HepG2 (cell line): ENCODE results near the gene B3GNT9. TPM values are rescaled to one million over a fixed set of nuclear protein-coding genes. Genes with fewer than 3 reads are reported as not detected.
A peak's percentile ranks its signal among the peaks of the same experiment; 100 is the strongest.

Experiments
- ARID5B ChIP-seq: IDR thresholded peaks from 2 replicates; pipeline ENCODE4 v1.4.0; 2020; ENCODE audit warnings: mild to moderate bottlenecking, missing genetic modification reagents
- ASH2L ChIP-seq: fragments of 300-600, 200-600 bp; sonication (generic); IDR thresholded peaks from 2 replicates; pipeline ENCODE4 v1.7.0; 2017; ENCODE audit warnings: low read depth, mild to moderate bottlenecking, moderate library complexity, mixed read lengths, low read length; ENCODE audit not compliant: insufficient read length
- CREBL2 ChIP-seq: sonication (generic); formaldehyde crosslinking; IDR thresholded peaks from 2 replicates; pipeline ENCODE4 v1.8.1; 2023; ENCODE audit warnings: missing genetic modification reagents, mild to moderate bottlenecking, borderline replicate concordance
- GTF2F1 ChIP-seq: fragments of 150-350 bp; IDR thresholded peaks from 2 replicates; pipeline ENCODE4 v1.6.1; 2014; ENCODE audit warnings: low read length
- IRX3 ChIP-seq: sonication (generic); formaldehyde crosslinking; IDR thresholded peaks from 2 replicates; pipeline ENCODE4 v1.8.1; 2023; ENCODE audit warnings: mild to moderate bottlenecking, low read depth, missing genetic modification reagents, borderline replicate concordance
- MZF1 ChIP-seq: sonication (generic); formaldehyde crosslinking; IDR thresholded peaks from 2 replicates; pipeline ENCODE4 v1.8.1; 2023; ENCODE audit warnings: mild to moderate bottlenecking, missing genetic modification reagents, borderline replicate concordance
- NFATC3 ChIP-seq: sonication (generic); formaldehyde crosslinking; IDR thresholded peaks from 2 replicates; pipeline ENCODE4 v1.5.1; 2020; ENCODE audit warnings: mild to moderate bottlenecking, missing genetic modification reagents
- NFE2L2 ChIP-seq: fragments of 150-350 bp; IDR thresholded peaks from 2 replicates; pipeline ENCODE4 v1.6.1; 2014; ENCODE audit warnings: low read length
- NFRKB ChIP-seq: fragments of 450-650 bp; IDR thresholded peaks from 2 replicates; pipeline ENCODE4 v1.6.1; 2017
- RBM39 ChIP-seq: fragments of 200-400 bp; formaldehyde crosslinking; IDR thresholded peaks from one replicate; pipeline ENCODE4 v1.6.1; 2018; ENCODE audit warnings: antibody characterized with exemption, mild to moderate bottlenecking, low read depth, low read length; ENCODE audit not compliant: poor library complexity, severe bottlenecking
- SP4 ChIP-seq: sonication (generic); formaldehyde crosslinking; IDR thresholded peaks from 2 replicates; pipeline ENCODE4 v1.8.1; 2023; ENCODE audit warnings: mild to moderate bottlenecking, missing genetic modification reagents
- TAF15 ChIP-seq: fragments of 200-400 bp; formaldehyde crosslinking; IDR thresholded peaks from one replicate; pipeline ENCODE4 v1.6.1; 2018; ENCODE audit warnings: mild to moderate bottlenecking, low read depth, low read length; ENCODE audit not compliant: poor library complexity, severe bottlenecking
- ZFP82 ChIP-seq: sonication (generic); formaldehyde crosslinking; IDR thresholded peaks from 2 replicates; pipeline ENCODE4 v1.5.1; 2020; ENCODE audit warnings: mild to moderate bottlenecking, missing genetic modification reagents, borderline replicate concordance
- ZKSCAN1 ChIP-seq: fragments of 150-350 bp; IDR thresholded peaks from 2 replicates; pipeline ENCODE4 v1.6.1; 2014; ENCODE audit warnings: low read length
- ZNF136 ChIP-seq: sonication (generic); formaldehyde crosslinking; IDR thresholded peaks from 2 replicates; pipeline ENCODE4 v1.8.1; 2022; ENCODE audit warnings: low read depth, mild to moderate bottlenecking, moderate library complexity, missing genetic modification reagents
- ZNF335 ChIP-seq: sonication (generic); formaldehyde crosslinking; IDR thresholded peaks from 2 replicates; pipeline ENCODE4 v1.4.0; 2020; ENCODE audit warnings: missing genetic modification reagents
- ZNF460 ChIP-seq: sonication (generic); formaldehyde crosslinking; IDR thresholded peaks from 2 replicates; pipeline ENCODE4 v1.5.1; 2020; ENCODE audit warnings: missing genetic modification reagents, mild to moderate bottlenecking, borderline replicate concordance
- ZNF549 ChIP-seq: sonication (generic); formaldehyde crosslinking; IDR thresholded peaks from 2 replicates; pipeline ENCODE4 v1.5.0; 2020; ENCODE audit warnings: missing genetic modification reagents
- ZNF567 ChIP-seq: sonication (generic); formaldehyde crosslinking; IDR thresholded peaks from 2 replicates; pipeline ENCODE4 v1.8.1; 2023; ENCODE audit warnings: mild to moderate bottlenecking, missing genetic modification reagents, borderline replicate concordance
- ZNF709 ChIP-seq: sonication (generic); formaldehyde crosslinking; IDR thresholded peaks from 2 replicates; pipeline ENCODE4 v1.5.0; 2020; ENCODE audit warnings: mild to moderate bottlenecking, missing genetic modification reagents
- polyA plus RNA-seq, 8 experiments: library from polyadenylated mRNA; depleted of rRNA in 3 of 8; stranded (reverse) in 7 of 8; unstranded in 1 of 8; fragments of >200 nt; fragmentation: Illumina TruSeq in 4 of 8; extraction: Trizol in 4 of 8; gene quantifications; 2 replicates each; pipeline versions ENCODE4 v1.2.1 to v1.2.3, GENCODE V29; 2011 to 2016; ENCODE audit warnings: low read depth in 4 of 8, missing spikeins in 1 of 8, mixed read lengths in 1 of 8; ENCODE audit not compliant: insufficient read depth in 1 of 8
- total RNA-seq, 5 experiments: library from RNA; depleted of rRNA; stranded (reverse); fragments of >200 nt; fragmentation: Illumina TruSeq; extraction: Trizol; gene quantifications; 2 replicates each; pipeline ENCODE4 v1.2.3, GENCODE V29; 2016; ENCODE audit warnings: low read depth in 1 of 5
- TF ChIP-seq, protein P1 (sequence below): sonication (generic); formaldehyde crosslinking; IDR thresholded peaks from 2 replicates; pipeline ENCODE4 v1.4.0; 2020; ENCODE audit warnings: missing genetic modification reagents
- TF ChIP-seq, protein P2 (sequence below), 2 experiments: fragments of 450-650 bp in 1 of 2; sonication (generic) in 1 of 2; formaldehyde crosslinking; IDR thresholded peaks; 2 replicates each; pipeline versions ENCODE4 v1.5.0 to v1.8.0; 2020 to 2022; ENCODE audit warnings: mild to moderate bottlenecking in 1 of 2, missing genetic modification reagents in 1 of 2

Gene B3GNT9
- total and polyA plus RNA-seq, 2 of the 13 experiments (the other 11 are each of a cell fraction or from before 2014, with no cell fraction given): 1.5 to 3.1 TPM

DNA sequence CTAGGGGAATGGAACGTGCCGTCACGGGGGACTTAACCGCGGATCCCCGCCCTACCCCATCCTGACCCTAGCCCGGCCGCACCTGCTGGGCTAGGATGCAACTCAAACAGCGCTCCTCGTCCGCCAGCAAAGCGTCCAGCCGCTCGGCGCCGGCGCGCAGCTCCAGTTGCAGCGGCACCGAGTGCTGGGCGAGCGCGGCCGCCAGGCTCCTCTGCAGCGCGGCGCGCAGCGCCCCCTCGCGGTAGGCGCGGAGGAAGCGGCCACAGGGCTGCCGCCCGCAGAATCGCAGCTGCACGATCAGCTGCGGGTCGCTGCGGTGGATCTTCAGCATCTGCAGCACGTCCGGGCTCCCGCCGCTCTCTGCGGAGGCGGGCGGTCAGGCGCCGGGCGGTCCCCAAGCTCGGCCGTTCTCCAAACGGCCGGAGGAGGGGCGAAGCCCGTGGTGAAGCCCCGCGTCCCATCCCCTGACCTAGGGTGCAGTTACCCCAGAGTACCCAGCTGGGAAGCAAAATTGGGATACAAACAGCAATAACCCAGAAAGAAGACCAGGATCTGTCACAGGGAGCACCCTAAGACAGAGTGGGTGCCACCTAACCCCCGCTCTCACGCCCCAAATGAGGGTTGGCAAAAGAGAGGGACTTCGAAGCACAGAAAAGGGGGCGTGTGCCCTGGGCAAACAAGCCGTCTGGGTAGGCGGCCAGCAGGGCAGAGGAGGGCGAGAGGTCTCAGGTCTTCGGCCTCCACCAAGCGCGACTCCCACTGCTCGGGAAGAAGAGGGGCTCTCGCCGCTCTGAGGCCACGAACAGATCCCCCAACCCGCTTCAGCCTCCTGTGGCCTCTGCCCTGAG, 4.7 kb upstream of the B3GNT9 start (continued):
- peak; percentile 54 for TF ChIP-seq ASH2L
- no peak; the same call in 1 of the 2 replicates for TF ChIP-seq ZNF567 (CRISPR knock-in tag)
- TF ChIP-seq NFE2L2: no peak
- no peak for TF ChIP-seq NFATC3 (CRISPR knock-in tag)
- no peak for TF ChIP-seq ZNF460 (CRISPR knock-in tag)
- TF ChIP-seq, protein P1, sequence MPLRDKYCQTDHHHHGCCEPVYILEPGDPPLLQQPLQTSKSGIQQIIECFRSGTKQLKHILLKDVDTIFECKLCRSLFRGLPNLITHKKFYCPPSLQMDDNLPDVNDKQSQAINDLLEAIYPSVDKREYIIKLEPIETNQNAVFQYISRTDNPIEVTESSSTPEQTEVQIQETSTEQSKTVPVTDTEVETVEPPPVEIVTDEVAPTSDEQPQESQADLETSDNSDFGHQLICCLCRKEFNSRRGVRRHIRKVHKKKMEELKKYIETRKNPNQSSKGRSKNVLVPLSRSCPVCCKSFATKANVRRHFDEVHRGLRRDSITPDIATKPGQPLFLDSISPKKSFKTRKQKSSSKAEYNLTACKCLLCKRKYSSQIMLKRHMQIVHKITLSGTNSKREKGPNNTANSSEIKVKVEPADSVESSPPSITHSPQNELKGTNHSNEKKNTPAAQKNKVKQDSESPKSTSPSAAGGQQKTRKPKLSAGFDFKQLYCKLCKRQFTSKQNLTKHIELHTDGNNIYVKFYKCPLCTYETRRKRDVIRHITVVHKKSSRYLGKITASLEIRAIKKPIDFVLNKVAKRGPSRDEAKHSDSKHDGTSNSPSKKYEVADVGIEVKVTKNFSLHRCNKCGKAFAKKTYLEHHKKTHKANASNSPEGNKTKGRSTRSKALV (CRISPR knock-in tag): peak; percentile 93
- TF ChIP-seq TAF15: peak; percentile 46
- TF ChIP-seq CREBL2 (CRISPR knock-in tag): no peak
- TF ChIP-seq ZKSCAN1: no peak; the same call in 1 of the 2 replicates
- no peak for TF ChIP-seq RBM39
- no peak for TF ChIP-seq ZNF335 (CRISPR knock-in tag)
- TF ChIP-seq, protein P2, sequence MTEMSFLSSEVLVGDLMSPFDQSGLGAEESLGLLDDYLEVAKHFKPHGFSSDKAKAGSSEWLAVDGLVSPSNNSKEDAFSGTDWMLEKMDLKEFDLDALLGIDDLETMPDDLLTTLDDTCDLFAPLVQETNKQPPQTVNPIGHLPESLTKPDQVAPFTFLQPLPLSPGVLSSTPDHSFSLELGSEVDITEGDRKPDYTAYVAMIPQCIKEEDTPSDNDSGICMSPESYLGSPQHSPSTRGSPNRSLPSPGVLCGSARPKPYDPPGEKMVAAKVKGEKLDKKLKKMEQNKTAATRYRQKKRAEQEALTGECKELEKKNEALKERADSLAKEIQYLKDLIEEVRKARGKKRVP (CRISPR knock-in tag; IDR thresholded peaks at IDR 0.05): no peak
- TF ChIP-seq ARID5B (CRISPR knock-in tag): peak; percentile 38
- no peak for TF ChIP-seq NFRKB
- no peak for TF ChIP-seq MZF1 (CRISPR knock-in tag)
- TF ChIP-seq ZNF136 (CRISPR knock-in tag): no peak
- TF ChIP-seq ZFP82 (CRISPR knock-in tag): no peak
- no peak for TF ChIP-seq GTF2F1
- TF ChIP-seq SP4 (CRISPR knock-in tag): peak; percentile 66
- TF ChIP-seq ZNF709 (CRISPR knock-in tag): peak; percentile 64; the same call in 1 of the 2 replicates
- no peak; the same call in 1 of the 2 replicates for TF ChIP-seq IRX3 (CRISPR knock-in tag)
- TF ChIP-seq ZNF549 (CRISPR knock-in tag): no peak
